Osteocyte (in vitro differentiated cells): ENCODE results near the gene SLC13A3. TPM values are rescaled to one million over a fixed set of nuclear protein-coding genes. Genes with fewer than 3 reads are reported as not detected.

Experiments
- DNase-seq: peaks from one replicate; pipeline ENCODE4 v3.0.0; 2021; ENCODE audit warnings: mixed read lengths; ENCODE audit not compliant: unreplicated experiment; ENCODE audit errors: extremely low spot score
- H3K27ac Mint-ChIP-seq: one replicate; pipeline ENCODE4 v1.8.0; 2021; ENCODE audit warnings: mild to moderate bottlenecking, mixed read lengths; ENCODE audit not compliant: unreplicated experiment
- H3K27me3 Mint-ChIP-seq: one replicate; pipeline ENCODE4 v1.8.0; 2021; ENCODE audit warnings: mixed read lengths; ENCODE audit not compliant: unreplicated experiment
- H3K36me3 Mint-ChIP-seq: one replicate; pipeline ENCODE4 v1.8.0; 2021; ENCODE audit warnings: mixed read lengths; ENCODE audit not compliant: unreplicated experiment
- H3K4me1 Mint-ChIP-seq: one replicate; pipeline ENCODE4 v1.8.0; 2021; ENCODE audit warnings: mixed read lengths; ENCODE audit not compliant: unreplicated experiment
- H3K4me3 Mint-ChIP-seq: one replicate; pipeline ENCODE4 v1.8.0; 2021; ENCODE audit warnings: mild to moderate bottlenecking, moderate library complexity, mixed read lengths; ENCODE audit not compliant: unreplicated experiment
- H3K9me3 Mint-ChIP-seq: one replicate; pipeline ENCODE4 v1.8.0; 2021; ENCODE audit warnings: mixed read lengths; ENCODE audit not compliant: unreplicated experiment
- CTCF ChIP-seq: fragments of 200-600 bp; sonication (generic); IDR thresholded peaks from 2 replicates; pipeline ENCODE4 v1.5.0; 2021; ENCODE audit warnings: antibody characterized with exemption, mild to moderate bottlenecking, moderate library complexity
- total RNA-seq: library from RNA; stranded (reverse); gene quantifications from 2 replicates; pipeline ENCODE4 v1.2.1, GENCODE V29; 2021

Gene SLC13A3
- total RNA-seq, 1 donor from 2014 or later: 1.8 TPM

GRCh38 chr20:46674253-46675083, 23.2 kb upstream of the SLC13A3 start:
- Mint-ChIP-seq H3K27ac (no peak overlapping the region), H3K36me3 (no peaks in the 10 kb centered on the region), H3K4me3 (no peak overlapping the region), H3K9me3 (peaks cover 4% of the 10 kb centered on the region), H3K27me3 (no peaks in the 10 kb centered on the region), H3K4me1 (peaks cover 2% of the 10 kb centered on the region)
- no peak for DNase-seq
- no peak for TF ChIP-seq CTCF

- no peaks in the 10 kb centered on the region for H3K27me3 Mint-ChIP-seq
- H3K27ac Mint-ChIP-seq: no peak overlapping the region
- H3K9me3 Mint-ChIP-seq: peaks cover 4% of the 10 kb centered on the region
- no peaks in the 10 kb centered on the region for H3K36me3 Mint-ChIP-seq
- TF ChIP-seq CTCF: no peak
- peaks cover 2% of the 10 kb centered on the region for H3K4me1 Mint-ChIP-seq
- no peak for DNase-seq
- no peak overlapping the region for H3K4me3 Mint-ChIP-seq
Observed at GRCh38 chr20:46673394-46674252, 22.4 kb upstream of the SLC13A3 start.

GRCh38 chr20:46672543-46673148, 21.4 kb upstream of the SLC13A3 start:
- Mint-ChIP-seq H3K4me3 (no peak overlapping the region), H3K9me3 (peaks cover 4% of the 10 kb centered on the region), H3K27me3 (no peaks in the 10 kb centered on the region), H3K27ac (no peak overlapping the region), H3K4me1 (peaks cover 2% of the 10 kb centered on the region), H3K36me3 (no peaks in the 10 kb centered on the region)
- no peak for DNase-seq
- TF ChIP-seq CTCF: no peak

- TF ChIP-seq CTCF: no peak
- H3K4me3 Mint-ChIP-seq: no peak overlapping the region
- H3K36me3 Mint-ChIP-seq: no peaks in the 10 kb centered on the region
- H3K9me3 Mint-ChIP-seq: peaks cover 4% of the 10 kb centered on the region
- no peak overlapping the region for H3K27ac Mint-ChIP-seq
- no peak for DNase-seq
- peaks cover 2% of the 10 kb centered on the region for H3K4me1 Mint-ChIP-seq
- no peaks in the 10 kb centered on the region for H3K27me3 Mint-ChIP-seq
Observed at GRCh38 chr20:46671866-46672542, 20.7 kb upstream of the SLC13A3 start.
